ENCODE measurements around the gene CGB7. TPM values are rescaled to one million over a fixed set of nuclear protein-coding genes. Genes with fewer than 3 reads are reported as not detected.

The CGB7 gene
- total and polyA plus RNA-seq, 4 donors: 0.11 to 0.57 (median 0.25) TPM

DNA sequence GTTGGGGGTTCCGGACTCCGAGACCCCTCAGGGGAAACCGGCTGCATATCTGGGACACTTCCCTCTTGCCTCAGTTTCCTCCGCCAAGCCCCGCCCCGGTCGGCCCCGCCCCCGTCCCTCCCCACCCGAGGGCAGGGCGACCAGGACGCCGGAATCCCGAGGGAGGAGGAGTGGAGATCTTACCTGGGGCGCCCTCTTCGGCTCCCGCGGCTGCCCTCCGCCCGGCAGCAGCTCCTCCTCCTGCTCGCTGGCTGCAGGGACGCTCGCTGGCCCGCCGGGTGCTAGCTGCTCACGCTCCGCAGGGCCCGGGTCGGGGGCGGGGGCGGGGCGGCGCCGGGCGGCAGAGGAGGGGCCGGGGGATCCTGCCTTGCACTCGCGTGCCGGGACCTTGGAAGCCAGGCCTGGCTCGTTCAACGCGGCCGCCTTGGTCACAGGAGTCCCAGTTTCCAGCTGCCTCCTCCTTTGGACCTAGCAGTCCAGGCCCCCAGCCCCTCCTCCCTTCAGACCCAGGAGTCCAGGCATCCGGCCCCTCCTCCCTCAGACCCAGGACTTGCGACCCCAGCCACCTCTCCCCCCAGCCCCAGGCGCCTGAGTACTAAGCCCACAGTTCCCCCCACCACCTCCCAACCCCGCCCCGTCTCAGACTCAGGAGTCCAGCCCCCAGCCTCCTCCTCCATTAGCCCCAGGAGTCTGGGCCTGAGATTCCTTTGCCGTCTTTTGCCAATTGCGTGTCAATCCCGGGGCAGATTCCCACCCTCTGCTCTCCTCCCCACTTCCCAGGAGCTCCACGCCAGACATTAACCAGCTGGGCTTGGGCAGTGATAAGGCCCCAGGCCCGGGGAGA, 7.4 kb upstream of the CGB7 start, which contains the start of gene NTF4:
NTF4 (minus strand) TSS at position 51 of the 844 bp plus-strand sequence. CDS start 2,821 bp downstream, outside the sequence.
- ATAC-seq (ENCODE audit: insufficient read depth, low FRiP score) (no peak), DNase-seq (peak; percentile 53 to 74 (median 69))
- no peak for TF ChIP-seq CTCF (IDR thresholded peaks at IDR 0.05; ENCODE audit: control extremely low read depth, extremely low read depth)
- H3K27ac ChIP-seq (ENCODE audit: low read depth in 1 of 2, low read length in 1 of 2): peak within 1 kb of the TSS in 1 of 2 donors; percentile 41
- H3K9ac ChIP-seq (ENCODE audit: insufficient read depth in 1 of 2, low read length in 2 of 2): no peak within 1 kb of the TSS
- H3K27me3 ChIP-seq (ENCODE audit: control insufficient read depth in 3 of 3, insufficient read depth in 3 of 3, low read length in 2 of 3): peaks cover 0 to 20% (median 11%) of the 10 kb centered on the region in 3 donors
- WGBS, 2 donors: 6 to 7% methylated on average over 24 to 53 of the region's 53 CpGs
- H3K9me3 ChIP-seq (ENCODE audit: control insufficient read depth in 4 of 4, insufficient read depth in 3 of 4, low read length in 3 of 4): no peaks in the 10 kb centered on the region
- H3K4me3 ChIP-seq: no peak within 1 kb of the TSS
- H3K4me1 ChIP-seq (ENCODE audit: control insufficient read depth in 5 of 5, insufficient read depth in 5 of 5, low read length in 5 of 5): peaks cover 0 to 9% (median 0%) of the 10 kb centered on the region in 5 donors
- H3K36me3 ChIP-seq (ENCODE audit: control insufficient read depth in 4 of 4, insufficient read depth in 4 of 4, low read length in 4 of 4): no peaks in the 10 kb centered on the region

- peaks cover 0 to 15% (median 10%) of the 10 kb centered on the region in 3 donors for H3K27me3 ChIP-seq (ENCODE audit: control insufficient read depth in 3 of 3, insufficient read depth in 3 of 3, low read length in 2 of 3)
- no peak for ATAC-seq (ENCODE audit: insufficient read depth, low FRiP score)
These were observed 6.6 kb upstream of the CGB7 start for GRCh38 chr19:49064029-49064629.

DNA sequence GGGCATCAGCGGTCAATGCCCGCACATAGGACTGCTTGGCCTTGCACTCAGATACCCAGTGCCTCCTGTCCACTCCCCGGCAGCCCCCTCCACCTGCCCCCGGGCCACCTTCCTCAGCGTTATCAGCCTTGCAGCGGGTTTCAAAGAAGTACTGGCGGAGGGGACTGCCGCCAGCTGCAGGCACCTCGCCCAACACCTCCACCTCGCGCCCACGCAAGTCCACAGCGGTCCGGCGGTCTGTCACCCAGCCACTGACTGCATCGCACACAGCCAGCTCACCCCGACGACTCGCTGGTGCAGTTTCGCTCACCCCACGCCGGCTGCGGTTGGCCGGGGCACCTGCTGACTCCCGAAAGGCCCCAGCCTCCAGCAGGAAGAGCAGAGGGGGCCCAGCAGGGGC, 3.9 kb upstream of the CGB7 start:
- ATAC-seq (ENCODE audit: insufficient read depth, low FRiP score) (no peak), DNase-seq (no peak)
- Histone ChIP-seq H3K27me3 (ENCODE audit: control insufficient read depth in 3 of 3, insufficient read depth in 3 of 3, low read length in 2 of 3) (peaks cover 0 to 33% (median 25%) of the 10 kb centered on the region in 3 donors), H3K4me3 (no peak overlapping the region), H3K9me3 (ENCODE audit: control insufficient read depth in 4 of 4, insufficient read depth in 3 of 4, low read length in 3 of 4) (no peaks in the 10 kb centered on the region), H3K4me1 (ENCODE audit: control insufficient read depth in 5 of 5, insufficient read depth in 5 of 5, low read length in 5 of 5) (peaks cover 0 to 24% (median 4%) of the 10 kb centered on the region in 5 donors), H3K27ac (ENCODE audit: low read depth in 1 of 2, low read length in 1 of 2) (no peak overlapping the region), H3K9ac (ENCODE audit: insufficient read depth in 1 of 2, low read length in 2 of 2) (no peak overlapping the region), H3K36me3 (ENCODE audit: control insufficient read depth in 4 of 4, insufficient read depth in 4 of 4, low read length in 4 of 4) (no peaks in the 10 kb centered on the region)
- 50 to 73% methylated on average over 25 of the region's 25 CpGs for WGBS, 2 donors
- no peak for TF ChIP-seq CTCF (IDR thresholded peaks at IDR 0.05; ENCODE audit: control extremely low read depth, extremely low read depth)

More at GRCh38 chr19:49064029-49064629, 6.6 kb upstream of the CGB7 start:
- Histone ChIP-seq H3K27ac (ENCODE audit: low read depth in 1 of 2, low read length in 1 of 2) (peak overlapping the region in 1 of 2 donors; percentile 41), H3K9ac (ENCODE audit: insufficient read depth in 1 of 2, low read length in 2 of 2) (no peak overlapping the region), H3K36me3 (ENCODE audit: control insufficient read depth in 4 of 4, insufficient read depth in 4 of 4, low read length in 4 of 4) (no peaks in the 10 kb centered on the region), H3K4me1 (ENCODE audit: control insufficient read depth in 5 of 5, insufficient read depth in 5 of 5, low read length in 5 of 5) (peaks cover 0 to 9% (median 0%) of the 10 kb centered on the region in 5 donors), H3K9me3 (ENCODE audit: control insufficient read depth in 4 of 4, insufficient read depth in 3 of 4, low read length in 3 of 4) (no peaks in the 10 kb centered on the region), H3K4me3 (no peak overlapping the region)
- peak in 1 of 3 donors; percentile 14 for DNase-seq
- WGBS, 2 donors: 48 to 56% methylated on average over 10 of the region's 10 CpGs
- no peak for TF ChIP-seq CTCF (IDR thresholded peaks at IDR 0.05; ENCODE audit: control extremely low read depth, extremely low read depth)

Data from lung (tissue), 12 donors.